ENCODE measurements around the gene ZFAND6.
A peak's percentile ranks its signal among the peaks of the same experiment; 100 is the strongest.
"Not testable (repeated sequence)": the region's sequence is repeated elsewhere in the genome, so short reads cannot be mapped to it uniquely, and the experiment has no call there.

Gene ZFAND6

GRCh38 chr15:80058851-80059785, at the start of gene ZFAND6:
ZFAND6 (plus strand) TSS chr15:80059676; CDS start chr15:80120345, 60,669 bp downstream.
- DNase-seq = peak; percentile 86 to 94

- DNase-seq = no peak
Observed at GRCh38 chr15:80010131-80010673, 49.3 kb upstream of the ZFAND6 start.

- not testable (repeated sequence) for DNase-seq
Observed at GRCh38 chr15:80011041-80011523, 48.4 kb upstream of the ZFAND6 start.

- no peak for DNase-seq
Observed at GRCh38 chr15:80011596-80011995, 47.9 kb upstream of the ZFAND6 start.

GRCh38 chr15:80012060-80012726, 47.3 kb upstream of the ZFAND6 start:
- no peak for DNase-seq

GRCh38 chr15:80014186-80014585, 45.3 kb upstream of the ZFAND6 start:
- not testable (repeated sequence) for DNase-seq

- DNase-seq = no peak
Observed at GRCh38 chr15:80015156-80015555, 44.3 kb upstream of the ZFAND6 start.

- not testable (repeated sequence) for DNase-seq
Observed at GRCh38 chr15:80016506-80016905, 43.0 kb upstream of the ZFAND6 start.

- DNase-seq = not testable (repeated sequence)
Observed at GRCh38 chr15:80017139-80017538, 42.3 kb upstream of the ZFAND6 start.

GRCh38 chr15:80019168-80019745, 40.2 kb upstream of the ZFAND6 start:
- DNase-seq = no peak

- not testable (repeated sequence) for DNase-seq
Observed at GRCh38 chr15:80020149-80020548, 39.3 kb upstream of the ZFAND6 start.

- no peak for DNase-seq
Observed at GRCh38 chr15:80020731-80021130, 38.7 kb upstream of the ZFAND6 start.

- DNase-seq = no peak
Observed at GRCh38 chr15:80026310-80026709, 33.2 kb upstream of the ZFAND6 start.

GRCh38 chr15:80026754-80027153, 32.7 kb upstream of the ZFAND6 start:
- no peak for DNase-seq

- no peak for DNase-seq
Observed at GRCh38 chr15:80028937-80029336, 30.5 kb upstream of the ZFAND6 start.

GRCh38 chr15:80031841-80032240, 27.6 kb upstream of the ZFAND6 start:
- DNase-seq = peak in 1 of 2 experiments; percentile 39

GRCh38 chr15:80034629-80035028, 24.8 kb upstream of the ZFAND6 start:
- no peak for DNase-seq

GRCh38 chr15:80036071-80036470, 23.4 kb upstream of the ZFAND6 start:
- DNase-seq = peak in 1 of 2 experiments; percentile 25

- no peak for DNase-seq
Observed at GRCh38 chr15:80041494-80042253, 17.8 kb upstream of the ZFAND6 start.

GRCh38 chr15:80042568-80042967, 16.9 kb upstream of the ZFAND6 start:
- DNase-seq = no peak

GRCh38 chr15:80045219-80045618, 14.3 kb upstream of the ZFAND6 start:
- not testable (repeated sequence) for DNase-seq

- DNase-seq = no peak
Observed at GRCh38 chr15:80049046-80049445, 10.4 kb upstream of the ZFAND6 start.
